GM12878 (cell line): ENCODE measurements around the gene RDM1. TPM values are rescaled to one million over a fixed set of nuclear protein-coding genes. Genes with fewer than 3 reads are reported as not detected.

Experiments used
- ATF3 ChIP-seq: IDR thresholded peaks from 2 replicates; pipeline ENCODE4 v1.6.1; 2011; ENCODE audit warnings: low read depth, mild to moderate bottlenecking, low read length, moderate library complexity, borderline replicate concordance; ENCODE audit errors: extremely low read depth
- BRCA1 ChIP-seq: IDR thresholded peaks from 2 replicates; pipeline ENCODE4 v1.6.1; 2011; ENCODE audit warnings: low read depth, low read length, improper control_type of control experiment
- CEBPB ChIP-seq, 2 experiments: fragments of 150-350 bp in 1 of 2; IDR thresholded peaks; 2 replicates each; pipeline ENCODE4 v1.6.1; 2012 to 2014; ENCODE audit warnings: low read depth in 2 of 2, low read length in 2 of 2, borderline replicate concordance in 1 of 2, inconsistent platforms in 1 of 2
- CEBPZ ChIP-seq: fragments of 150-350 bp; IDR thresholded peaks from 2 replicates; pipeline ENCODE4 v1.6.1; 2016; ENCODE audit warnings: low read depth, low read length
- JUNB ChIP-seq: IDR thresholded peaks from 2 replicates; pipeline ENCODE4 v1.6.1; 2016; ENCODE audit warnings: antibody characterized with exemption, mild to moderate bottlenecking
- JUND ChIP-seq: IDR thresholded peaks from 2 replicates; pipeline ENCODE4 v1.6.1; 2012; ENCODE audit warnings: low read depth, mild to moderate bottlenecking, low read length, improper control_type of control experiment, moderate library complexity
- MTA2 ChIP-seq: fragments of 450-650 bp; IDR thresholded peaks from 2 replicates; pipeline ENCODE4 v1.6.1; 2016; ENCODE audit warnings: low read depth, mild to moderate bottlenecking, moderate library complexity
- NR2C2 ChIP-seq: IDR thresholded peaks from 2 replicates; pipeline ENCODE4 v1.6.1; 2011; ENCODE audit warnings: borderline replicate concordance, low read depth; ENCODE audit not compliant: control insufficient read depth, insufficient read length
- SMAD1 ChIP-seq: fragments of 450-650 bp; IDR thresholded peaks from 2 replicates; pipeline ENCODE4 v1.6.1; 2018; ENCODE audit warnings: mild to moderate bottlenecking, low read depth; ENCODE audit not compliant: partially characterized antibody
- SUPT20H ChIP-seq: IDR thresholded peaks from 2 replicates; pipeline ENCODE4 v1.6.1; 2011; ENCODE audit warnings: low read depth, mild to moderate bottlenecking, low read length, moderate library complexity, borderline replicate concordance; ENCODE audit not compliant: control insufficient read depth
- polyA plus RNA-seq, 11 experiments: library from polyadenylated mRNA; depleted of rRNA in 4 of 11; unstranded in 6 of 11; stranded (reverse) in 5 of 11; fragments of >200 nt; fragmentation: Nextera tagmentation in 4 of 11; fragmentation: Illumina TruSeq in 1 of 11; extraction: Ambion mirVana in 4 of 11; extraction: Trizol in 1 of 11; gene quantifications; 1 replicate in 1 of 11; 2 replicates in 10 of 11; pipeline versions ENCODE4 v1.2.1 to v1.2.3, GENCODE V29; 2011 to 2016; ENCODE audit warnings: inconsistent platforms in 2 of 11, missing spikeins in 2 of 11, low read depth in 1 of 11
- total RNA-seq, 4 experiments: library from RNA; depleted of rRNA in 3 of 4; stranded (reverse); fragments of >200 nt in 3 of 4; fragmentation: Illumina TruSeq in 1 of 4; extraction: Trizol in 1 of 4; gene quantifications; 2 replicates each; pipeline versions ENCODE4 v1.2.1 to v1.2.3, GENCODE V29; 2013 to 2021

RDM1 gene
- total and polyA plus RNA-seq, 10 of the 15 experiments (the other 5 are each of a cell fraction or from before 2014, with no cell fraction given), result 5.7 to 18.4 (median 10.7) TPM

GRCh38 chr17:35891269-35891668 is 39.3 kb downstream of the RDM1 start (continued):
- TF ChIP-seq CEBPZ (no peak), BRCA1 (no peak), JUND (no peak), NR2C2 (no peak), JUNB (no peak), SUPT20H (no peak), CEBPB (IDR thresholded peaks at IDR 0.05; ENCODE audit: borderline replicate concordance in 1 of 2, low read depth in 2 of 2, low read length in 2 of 2) (no peak), MTA2 (no peak), ATF3 (no peak), SMAD1 (no peak)
